Naive thymus-derived CD8-positive, alpha-beta T cell (primary cell): Measurements from ENCODE around the gene ATMIN. TPM values are rescaled to one million over a fixed set of nuclear protein-coding genes. Genes with fewer than 3 reads are reported as not detected.

Experiments
- polyA plus RNA-seq, 3 donors: library from polyadenylated mRNA; unstranded; fragments of 300-500 nt; fragmentation: Illumina TruSeq; gene quantifications; one replicate each; pipeline ENCODE4 v1.2.3, GENCODE V29; 2021
- total RNA-seq, 8 experiments: library from RNA in 2 of 8; stranded (reverse) in 2 of 8; gene quantifications; one replicate each; pipeline ENCODE4 v1.2.3 and lab custom pipeline; 2021 to 2026

The ATMIN gene
- total and polyA plus RNA-seq, 5 experiments from 2014 or later, result 21.6 to 48.1 (median 40.5) TPM

Other genes with a start within 250 kb of the ATMIN start
- gene CDYL2, start 231.2 kb upstream of the ATMIN start, total RNA-seq, result 10 to 100 TPM; 13.5 to 14.2 TPM
- gene CDYL2, start 231.2 kb upstream of the ATMIN start, polyA plus RNA-seq, result 1 to 10 TPM in 1 of 3 donors, under 1 TPM in 2; 0.28 to 1.7 (median 0.75) TPM
- gene CMC2, start 29.0 kb upstream of the ATMIN start, total RNA-seq, result 10 to 100 TPM; 21.1 to 25.0 TPM
- 10 to 100 TPM; 78.2 to 84.6 (median 80.2) TPM for gene CMC2, start 29.0 kb upstream of the ATMIN start, polyA plus RNA-seq
- gene CENPN, start 28.6 kb upstream of the ATMIN start, total RNA-seq, result 1 to 10 TPM; 1.4 to 4.0 TPM
- 1 to 10 TPM; 1.7 to 4.5 (median 3.0) TPM for gene CENPN, start 28.6 kb upstream of the ATMIN start, polyA plus RNA-seq
- gene C16orf46, start 41.4 kb downstream of the ATMIN start, total RNA-seq, result under 1 TPM in 1 of 2 experiments, not detected in 1; 0.55 TPM
- gene C16orf46, start 41.4 kb downstream of the ATMIN start, polyA plus RNA-seq, result under 1 TPM; 0.14 to 0.23 (median 0.16) TPM
- 10 to 100 TPM in 1 of 2 experiments, 1 to 10 TPM in 1; 6.5 to 11.9 TPM for gene GCSH, start 60.6 kb downstream of the ATMIN start, total RNA-seq
- 10 to 100 TPM; 13.5 to 15.8 (median 14.4) TPM for gene GCSH, start 60.6 kb downstream of the ATMIN start, polyA plus RNA-seq
- gene BCO1, start 202.8 kb downstream of the ATMIN start, total RNA-seq, result not detected
- gene BCO1, start 202.8 kb downstream of the ATMIN start, polyA plus RNA-seq, result not detected